ENCODE measurements around the gene SLC8A1.

Gene SLC8A1

GRCh38 chr2:40270372-40270771, 181.5 kb downstream of the SLC8A1 start:
- no peak for DNase-seq (ENCODE audit: low read depth)
- TF ChIP-seq CTCF (IDR thresholded peaks at IDR 0.05; ENCODE audit: low read depth, low read length, missing control alignments) = no peak
- H3K4me3 ChIP-seq (ENCODE audit: low read depth, low read length) = no peak overlapping the region

DNA sequence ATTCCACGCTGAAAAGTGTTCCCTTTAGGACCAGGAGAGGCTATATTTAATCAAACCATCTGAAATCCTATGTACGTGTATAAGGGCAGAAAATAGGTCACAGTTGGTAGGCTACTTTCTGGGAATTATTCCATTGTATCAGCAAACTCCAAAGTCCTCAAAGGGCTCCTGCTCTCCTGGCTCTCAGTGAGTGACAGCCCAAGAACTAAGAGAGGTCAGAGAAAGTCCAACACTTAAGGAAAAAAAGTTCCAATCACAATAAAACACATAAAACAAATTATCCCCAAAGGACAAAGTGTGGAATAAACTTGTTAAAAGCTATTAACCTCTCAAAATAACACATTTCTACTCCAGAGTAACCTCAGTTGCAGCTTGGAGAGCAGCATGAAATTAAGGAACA, 183.3 kb downstream of the SLC8A1 start:
- no peak for DNase-seq (ENCODE audit: low read depth)
- TF ChIP-seq CTCF (IDR thresholded peaks at IDR 0.05; ENCODE audit: low read depth, low read length, missing control alignments) = no peak
- no peak overlapping the region for H3K4me3 ChIP-seq (ENCODE audit: low read depth, low read length)

- H3K4me3 ChIP-seq (ENCODE audit: low read depth, low read length) = no peak overlapping the region
- DNase-seq (ENCODE audit: low read depth) = no peak
- TF ChIP-seq CTCF (IDR thresholded peaks at IDR 0.05; ENCODE audit: low read depth, low read length, missing control alignments) = no peak
These were observed 185.7 kb downstream of the SLC8A1 start for GRCh38 chr2:40266201-40266600.

- no peak overlapping the region for H3K4me3 ChIP-seq (ENCODE audit: low read depth, low read length)
- TF ChIP-seq CTCF (IDR thresholded peaks at IDR 0.05; ENCODE audit: low read depth, low read length, missing control alignments) = no peak
- no peak for DNase-seq (ENCODE audit: low read depth)
These were observed 186.3 kb downstream of the SLC8A1 start for GRCh38 chr2:40265602-40266001.

DNA sequence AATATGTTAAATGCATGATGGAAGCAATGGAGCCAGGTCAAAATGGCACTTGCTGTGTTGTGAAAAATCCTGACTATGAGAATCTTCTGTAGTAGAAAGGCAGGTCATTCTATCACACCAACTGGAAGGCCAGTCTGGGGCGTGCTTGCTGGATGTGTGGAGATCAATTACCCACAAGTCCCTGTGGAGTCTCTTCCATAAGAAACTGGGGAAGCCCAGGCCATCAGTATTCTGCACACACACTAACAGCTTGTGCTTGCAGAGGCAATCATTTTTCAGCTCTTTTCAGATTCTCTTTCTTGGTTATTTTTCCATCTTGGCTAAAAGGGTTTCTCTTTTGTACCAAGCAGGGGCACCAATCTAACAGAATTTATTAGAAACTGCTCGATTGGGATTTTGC, 190.8 kb downstream of the SLC8A1 start:
- TF ChIP-seq CTCF (IDR thresholded peaks at IDR 0.05; ENCODE audit: low read depth, low read length, missing control alignments) = no peak
- DNase-seq (ENCODE audit: low read depth) = no peak
- no peak overlapping the region for H3K4me3 ChIP-seq (ENCODE audit: low read depth, low read length)

DNA sequence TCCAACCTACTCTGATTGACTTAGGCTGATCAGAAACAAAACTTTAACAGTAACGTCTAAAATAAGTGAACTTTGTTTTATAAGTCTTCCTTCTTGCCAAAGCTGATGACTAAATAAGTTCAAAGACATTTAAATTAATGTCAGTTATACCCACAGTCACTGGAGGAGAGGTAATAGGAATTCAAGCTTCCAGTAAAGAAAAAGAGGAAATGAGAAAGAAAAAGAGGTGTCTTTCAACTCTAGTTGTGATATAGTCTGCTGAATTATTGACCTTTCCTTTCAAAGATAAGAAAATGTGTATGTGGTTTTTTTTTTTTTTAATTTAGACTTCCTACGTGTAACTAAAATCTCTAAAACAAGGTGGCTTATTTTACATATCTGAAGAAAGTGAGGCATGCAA, 191.5 kb downstream of the SLC8A1 start:
- TF ChIP-seq CTCF (IDR thresholded peaks at IDR 0.05; ENCODE audit: low read depth, low read length, missing control alignments) = no peak
- no peak overlapping the region for H3K4me3 ChIP-seq (ENCODE audit: low read depth, low read length)
- DNase-seq (ENCODE audit: low read depth) = no peak

GRCh38 chr2:40259900-40260299, 192.0 kb downstream of the SLC8A1 start:
- DNase-seq (ENCODE audit: low read depth) = no peak
- H3K4me3 ChIP-seq (ENCODE audit: low read depth, low read length) = no peak overlapping the region
- no peak for TF ChIP-seq CTCF (IDR thresholded peaks at IDR 0.05; ENCODE audit: low read depth, low read length, missing control alignments)

Measured in GM12864 (cell line).